AG09309 (cell line): ENCODE data around the gene AGAP3.

ENCODE experiments used
- DNase-seq: peaks from one replicate; pipeline ENCODE4 v3.0.0-alpha.2; 2010; ENCODE audit warnings: low read depth
- H3K4me3 ChIP-seq: 2 replicates; pipeline ENCODE4 v1.5.1; 2011; ENCODE audit warnings: mild to moderate bottlenecking, low read depth, low read length, moderate library complexity; ENCODE audit not compliant: control insufficient read depth
- TF ChIP-seq, protein P1 (sequence below): IDR thresholded peaks from 2 replicates; pipeline ENCODE4 v1.5.1; 2011; ENCODE audit warnings: mild to moderate bottlenecking, low read depth, low read length, inconsistent platforms; ENCODE audit not compliant: insufficient read depth, control insufficient read depth; ENCODE audit errors: missing control alignments

Gene AGAP3

GRCh38 chr7:151125846-151126481, 39.7 kb downstream of the AGAP3 start:
- no peak for DNase-seq
- peak overlapping the region; percentile 16 for H3K4me3 ChIP-seq
- TF ChIP-seq, protein P1, sequence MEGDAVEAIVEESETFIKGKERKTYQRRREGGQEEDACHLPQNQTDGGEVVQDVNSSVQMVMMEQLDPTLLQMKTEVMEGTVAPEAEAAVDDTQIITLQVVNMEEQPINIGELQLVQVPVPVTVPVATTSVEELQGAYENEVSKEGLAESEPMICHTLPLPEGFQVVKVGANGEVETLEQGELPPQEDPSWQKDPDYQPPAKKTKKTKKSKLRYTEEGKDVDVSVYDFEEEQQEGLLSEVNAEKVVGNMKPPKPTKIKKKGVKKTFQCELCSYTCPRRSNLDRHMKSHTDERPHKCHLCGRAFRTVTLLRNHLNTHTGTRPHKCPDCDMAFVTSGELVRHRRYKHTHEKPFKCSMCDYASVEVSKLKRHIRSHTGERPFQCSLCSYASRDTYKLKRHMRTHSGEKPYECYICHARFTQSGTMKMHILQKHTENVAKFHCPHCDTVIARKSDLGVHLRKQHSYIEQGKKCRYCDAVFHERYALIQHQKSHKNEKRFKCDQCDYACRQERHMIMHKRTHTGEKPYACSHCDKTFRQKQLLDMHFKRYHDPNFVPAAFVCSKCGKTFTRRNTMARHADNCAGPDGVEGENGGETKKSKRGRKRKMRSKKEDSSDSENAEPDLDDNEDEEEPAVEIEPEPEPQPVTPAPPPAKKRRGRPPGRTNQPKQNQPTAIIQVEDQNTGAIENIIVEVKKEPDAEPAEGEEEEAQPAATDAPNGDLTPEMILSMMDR = no peak

GRCh38 chr7:151126491-151127137, 40.3 kb downstream of the AGAP3 start:
- DNase-seq = no peak
- TF ChIP-seq, protein P1 = no peak
- H3K4me3 ChIP-seq = no peak overlapping the region

DNA sequence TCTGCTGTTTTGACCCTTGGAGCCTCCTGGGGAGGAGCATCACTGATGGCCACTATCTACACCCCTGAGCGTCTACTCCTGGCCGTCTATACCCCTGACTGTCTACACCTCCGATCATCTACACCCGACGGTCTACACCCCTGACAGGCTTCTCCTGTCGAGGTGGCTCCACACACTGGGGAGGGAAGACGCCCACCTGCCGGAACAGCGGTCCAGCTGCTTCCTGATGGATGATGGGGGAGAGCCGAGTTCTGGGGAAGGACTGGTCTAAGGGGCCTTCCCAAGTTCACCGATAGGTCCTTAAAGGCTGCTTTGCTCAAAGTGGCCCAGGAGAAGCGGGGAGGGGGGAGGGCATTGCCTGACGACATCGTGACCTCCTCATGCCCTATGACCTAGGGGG, 41.9 kb downstream of the AGAP3 start:
- DNase-seq = no peak
- no peak overlapping the region for H3K4me3 ChIP-seq
- TF ChIP-seq, protein P1 = no peak

DNA sequence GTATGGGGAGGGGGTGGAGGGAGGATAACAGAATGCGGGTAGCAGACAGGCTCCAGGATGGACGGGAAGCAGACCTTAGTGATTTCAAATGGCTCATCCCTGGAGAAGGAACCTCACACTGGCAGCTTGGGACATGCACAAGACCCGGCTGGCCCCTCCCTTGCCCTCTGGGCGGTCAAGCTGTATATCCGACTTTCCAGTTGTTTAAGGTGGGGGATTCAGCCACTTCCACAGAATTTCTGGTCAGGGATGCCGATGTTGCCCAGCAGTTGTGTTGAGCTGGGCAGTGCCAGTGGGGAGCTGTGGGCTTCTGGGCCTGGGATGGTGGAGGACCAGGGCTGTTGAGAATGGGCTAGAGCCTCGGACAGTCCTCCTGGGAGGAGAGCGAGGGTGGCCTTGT, 42.4 kb downstream of the AGAP3 start:
- TF ChIP-seq, protein P1 = no peak
- no peak overlapping the region for H3K4me3 ChIP-seq
- no peak for DNase-seq

GRCh38 chr7:151129117-151129959, 43.1 kb downstream of the AGAP3 start:
- DNase-seq = no peak
- H3K4me3 ChIP-seq = no peak overlapping the region
- TF ChIP-seq, protein P1 = no peak

DNA sequence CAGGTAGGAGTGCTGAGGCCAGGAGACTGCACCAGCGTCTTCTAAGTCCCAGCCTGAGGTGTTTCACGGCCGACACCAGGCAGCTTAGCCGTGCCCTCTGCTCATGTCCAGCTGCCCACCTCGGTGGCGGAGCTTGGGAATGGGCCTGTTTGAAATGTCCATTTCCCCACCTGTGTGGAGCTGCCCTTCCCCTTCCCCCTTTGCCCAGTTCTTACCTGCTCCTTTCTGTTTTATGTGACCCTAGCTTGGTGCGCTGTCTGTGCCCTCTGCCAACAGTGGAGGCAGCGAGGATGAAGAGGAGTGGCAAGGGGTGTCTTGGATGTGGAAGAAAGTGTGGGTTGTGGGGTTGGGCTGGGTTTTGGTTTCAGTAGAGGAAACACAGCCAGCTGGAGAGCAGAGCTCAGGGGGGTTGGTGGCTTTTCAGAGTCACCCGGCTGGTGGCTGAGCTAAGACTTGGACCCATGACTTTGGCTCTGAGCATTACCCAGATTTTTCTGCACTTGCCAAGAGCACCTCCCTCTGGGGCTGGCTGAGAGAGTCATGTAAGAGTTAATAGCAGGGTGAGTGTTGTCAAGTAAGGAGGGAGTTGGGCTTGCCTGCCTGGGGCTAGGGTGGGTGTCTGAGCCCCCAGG, 43.8 kb downstream of the AGAP3 start:
- no peak for DNase-seq
- TF ChIP-seq, protein P1 = no peak
- no peak overlapping the region for H3K4me3 ChIP-seq
